GM18867 (cell line): ENCODE data around the gene ASIC3.

ENCODE experiments used
- ATAC-seq: cut with Tn5 transposase; IDR thresholded peaks from one replicate; pipeline ENCODE4 v1.9.1; 2021; ENCODE audit warnings: mild to moderate bottlenecking, moderate library complexity; ENCODE audit not compliant: unreplicated experiment

The ASIC3 gene

GRCh38 chr7:151056666-151057505 lies 8.6 kb downstream of the ASIC3 start:
- no peak for ATAC-seq

GRCh38 chr7:151057506-151057988 lies 9.2 kb downstream of the ASIC3 start, which contains the start of gene CDK5:
CDK5 (minus strand) TSS chr7:151057897; CDS start chr7:151057848, 49 bp downstream.
- ATAC-seq, result peak; percentile 5

DNA sequence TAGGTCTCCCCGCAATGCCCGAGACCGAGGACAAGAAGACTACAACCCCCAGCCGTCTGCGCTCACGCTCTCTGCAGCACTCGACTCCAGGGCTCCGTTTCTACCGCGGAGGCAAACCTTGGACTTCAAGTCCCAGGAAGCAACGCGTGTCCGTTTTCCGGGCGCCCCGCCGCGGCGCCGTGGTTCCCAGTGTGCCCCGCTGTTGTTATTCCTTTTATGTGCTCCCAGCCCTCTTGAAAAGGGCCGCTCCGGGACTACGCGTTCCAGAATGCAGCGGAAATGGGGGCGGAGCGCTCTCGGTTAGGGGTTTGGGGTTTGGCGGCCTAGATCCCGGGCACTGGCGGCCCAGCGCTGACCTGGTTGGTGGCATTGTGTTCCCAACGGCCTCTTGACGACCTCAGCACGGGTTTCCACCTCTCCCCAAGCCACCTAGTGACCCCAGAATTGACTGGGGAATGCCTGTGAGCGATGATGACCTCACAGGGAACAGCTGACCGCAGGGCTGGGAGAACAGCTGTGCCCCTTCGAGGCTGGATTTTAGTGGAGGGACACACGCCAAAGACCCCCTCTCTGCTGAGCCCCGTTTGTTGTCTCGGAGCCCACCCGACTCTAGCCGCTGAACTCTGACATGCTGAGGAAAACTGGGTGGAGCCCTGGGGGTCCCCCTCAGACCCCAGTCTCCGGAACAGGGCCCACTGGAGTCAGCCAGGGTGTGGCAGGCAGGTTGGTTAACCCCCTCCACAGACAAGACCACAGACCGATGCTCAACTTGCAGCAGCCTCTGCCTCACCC lies 9.9 kb downstream of the ASIC3 start:
- peak; percentile 86 for ATAC-seq

GRCh38 chr7:151058781-151059366 lies 10.5 kb downstream of the ASIC3 start:
- ATAC-seq, result no peak

DNA sequence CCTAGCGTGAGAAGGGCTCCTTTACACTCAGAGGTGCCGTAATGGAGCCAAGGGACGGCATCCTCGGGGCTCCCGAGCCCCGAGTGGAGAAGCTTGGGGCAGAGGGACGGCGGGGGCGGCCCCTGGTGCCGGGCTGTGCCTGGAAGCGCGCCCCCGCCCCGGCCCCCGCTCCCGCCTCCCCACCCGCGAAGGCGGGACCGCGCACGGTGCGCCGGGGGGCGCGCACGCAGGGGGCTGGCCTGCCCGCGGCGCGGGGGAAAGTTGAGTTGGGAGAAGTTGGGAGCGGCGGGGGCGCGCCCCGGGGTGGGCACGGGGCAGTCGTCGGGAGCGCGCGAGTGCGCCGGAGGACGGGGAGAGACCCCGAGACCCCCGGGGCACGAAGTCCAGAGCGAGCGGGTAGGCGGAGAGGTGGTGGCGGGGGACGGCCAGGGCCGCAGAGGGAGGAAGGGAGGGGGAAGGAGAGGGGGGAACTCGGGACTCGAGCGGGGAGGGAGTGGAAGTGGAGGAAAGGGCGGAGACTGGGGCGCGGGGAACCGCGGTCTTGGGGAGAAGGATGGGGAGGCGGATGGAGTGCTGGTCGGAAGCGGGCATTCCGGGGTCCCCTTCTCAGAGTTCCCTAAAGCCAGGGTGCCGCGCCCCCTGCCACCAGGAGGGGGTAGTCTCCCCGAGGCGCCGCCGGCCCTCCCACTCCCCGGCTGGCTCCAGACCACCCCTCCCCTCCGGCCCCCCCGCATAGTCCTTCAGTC lies 11.2 kb downstream of the ASIC3 start, which contains the start of gene SLC4A2:
Gene SLC4A2, plus strand, starts transcription at position 223 of the 746 bp plus-strand sequence. CDS start 2,399 bp downstream, outside the sequence.
- ATAC-seq, result peak; percentile 35

DNA sequence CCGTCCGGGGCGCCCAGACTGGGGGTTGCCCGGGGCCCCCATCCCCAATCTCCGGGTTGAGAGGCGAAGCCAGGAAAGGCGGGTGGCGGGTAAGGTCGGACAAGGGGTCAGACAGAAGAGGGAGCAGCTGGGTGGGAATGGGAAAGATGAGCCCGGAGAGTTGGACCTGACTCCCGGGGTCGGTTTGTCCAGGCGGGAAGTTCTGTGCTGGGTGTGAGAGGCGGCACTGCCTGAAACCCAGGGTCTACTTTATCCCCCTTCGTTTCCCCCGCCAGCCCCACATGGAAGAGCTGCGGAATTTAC lies 11.7 kb downstream of the ASIC3 start:
- no peak for ATAC-seq

DNA sequence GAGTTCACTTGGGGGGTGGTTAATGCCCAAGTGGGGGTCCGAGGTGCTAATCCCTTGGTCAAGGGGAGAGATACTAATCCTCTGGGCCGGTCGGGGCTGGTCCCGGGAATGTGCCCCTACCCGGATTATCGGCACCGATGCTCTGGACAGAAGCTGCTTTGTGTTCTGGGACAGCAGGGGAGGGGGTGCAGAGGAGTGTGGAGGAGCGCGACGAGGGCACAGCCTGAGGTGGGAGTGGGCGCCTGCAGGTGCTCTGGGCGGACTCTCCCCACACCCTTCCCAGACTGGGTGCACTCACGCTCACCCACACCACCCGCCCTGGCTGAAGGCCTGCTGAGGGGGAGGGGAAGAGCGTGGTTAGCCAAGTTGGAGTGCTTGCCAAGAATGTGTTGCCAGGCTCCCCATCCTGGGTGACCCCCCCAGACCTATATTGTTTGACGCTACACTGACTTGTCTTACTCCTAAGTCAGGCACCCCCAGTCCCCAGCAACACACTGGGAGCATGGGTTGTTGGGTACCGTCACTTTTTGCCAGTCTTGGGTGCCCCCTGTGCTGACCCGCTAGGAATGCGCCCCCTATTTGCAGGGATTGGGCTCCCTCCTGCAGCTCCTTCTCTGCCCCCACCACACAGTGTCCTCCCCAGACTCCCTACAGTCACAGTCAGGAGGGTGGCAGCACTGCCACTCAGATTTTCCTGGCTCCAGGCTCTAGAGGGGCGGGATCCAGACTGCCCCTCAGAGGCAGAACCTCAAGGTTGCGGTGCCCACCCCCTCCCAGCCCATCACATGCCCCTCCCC lies 12.3 kb downstream of the ASIC3 start:
- ATAC-seq, result no peak

DNA sequence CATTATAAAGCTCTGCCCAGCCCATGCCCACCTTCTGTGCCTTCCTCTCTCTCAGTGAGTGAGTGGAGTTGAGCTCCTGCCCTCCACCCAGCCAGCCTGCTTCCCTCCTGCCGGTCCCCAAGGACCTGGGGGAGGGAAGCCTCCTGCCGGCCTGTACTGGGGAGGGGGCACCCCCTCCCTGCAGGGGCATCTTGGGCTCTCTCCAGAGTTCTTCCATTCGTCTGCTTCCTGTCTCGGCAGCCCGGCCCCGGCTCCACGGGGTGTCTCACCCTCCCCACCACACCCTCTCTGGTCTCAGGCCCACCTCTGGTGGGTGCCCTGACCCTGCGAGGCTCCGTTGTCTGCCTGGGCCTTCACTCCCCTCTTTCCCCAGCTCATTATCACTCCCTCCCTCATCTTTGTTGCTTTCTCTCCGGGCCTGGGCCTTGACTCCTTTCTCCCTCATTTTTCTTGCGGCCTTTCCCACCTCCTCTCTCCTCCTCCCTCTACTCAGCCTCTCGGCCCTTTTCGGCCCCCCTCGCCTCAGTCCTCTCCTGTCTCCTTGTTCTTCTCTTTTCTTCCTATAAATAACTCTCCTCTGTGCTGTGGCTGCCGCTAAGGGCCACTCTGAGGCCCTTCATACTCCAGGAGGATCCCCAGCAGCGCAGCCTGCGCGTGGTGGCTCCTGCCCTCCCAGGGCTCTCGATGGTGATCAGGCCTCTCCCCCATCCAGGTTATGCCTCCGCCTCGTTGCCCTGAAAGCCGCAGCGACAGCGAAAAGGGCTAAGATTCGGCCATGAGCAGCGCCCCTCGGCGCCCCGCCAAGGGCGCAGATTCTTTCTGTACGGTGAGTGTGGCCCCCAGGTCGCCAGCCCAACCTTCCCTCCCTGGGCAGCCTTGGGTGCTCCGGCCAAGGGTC lies 13.1 kb downstream of the ASIC3 start:
- no peak for ATAC-seq

DNA sequence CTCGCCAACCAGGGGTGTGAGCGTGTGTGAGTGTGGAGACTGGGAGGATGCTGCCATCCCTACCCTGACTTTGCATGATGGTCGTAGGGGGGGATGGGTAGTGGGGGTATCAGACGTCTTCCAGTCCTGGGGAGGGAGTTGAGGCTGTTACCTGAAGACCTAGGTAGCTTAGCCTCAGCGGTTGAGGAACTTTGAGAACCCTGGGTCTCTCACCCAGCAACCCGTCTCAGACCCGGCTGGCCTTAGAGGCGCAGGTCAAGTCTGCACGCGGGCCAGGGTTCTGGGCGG lies 13.7 kb downstream of the ASIC3 start:
- no peak for ATAC-seq

DNA sequence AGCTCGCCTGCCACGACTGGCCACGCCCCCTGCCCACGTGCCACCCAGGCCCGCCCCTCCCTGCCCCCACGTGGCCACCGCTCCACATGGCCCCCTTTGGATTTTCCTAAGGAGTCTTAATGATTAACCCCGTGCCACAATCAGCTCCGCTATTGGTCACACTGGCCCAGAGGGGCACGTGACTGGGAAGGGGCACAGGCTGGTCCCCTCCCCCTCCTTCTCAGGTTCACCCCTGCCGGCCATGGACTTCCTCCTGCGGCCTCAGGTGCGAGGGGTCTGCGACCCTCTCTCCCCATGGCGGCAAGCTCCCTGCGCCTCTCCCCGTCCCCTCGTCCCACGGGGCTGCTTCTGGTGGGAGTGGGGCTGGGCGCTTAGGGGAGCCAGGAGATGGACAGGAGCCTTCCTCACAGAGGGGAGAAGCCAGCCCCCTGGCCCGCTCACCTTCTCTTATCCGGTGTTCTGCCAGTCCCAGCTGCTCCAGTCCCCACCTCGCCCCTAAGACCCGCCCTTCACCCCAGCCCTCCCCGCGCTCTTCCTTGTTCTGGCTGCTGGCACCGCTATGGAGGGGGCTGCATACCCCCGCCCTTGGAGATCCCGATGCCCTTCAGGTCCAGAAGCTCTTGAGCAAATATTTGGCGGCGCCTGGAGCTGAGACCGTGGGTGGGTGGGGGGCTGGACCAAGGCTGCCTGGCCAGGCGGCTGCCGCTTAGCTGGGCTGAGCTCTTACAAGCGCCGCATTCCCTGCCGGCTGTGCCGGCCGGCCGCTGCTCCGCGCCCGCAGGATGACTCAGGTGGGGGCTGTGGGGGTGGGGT lies 14.3 kb downstream of the ASIC3 start:
- ATAC-seq, result no peak

- ATAC-seq, result no peak
Measured at GRCh38 chr7:151063212-151063561, 14.9 kb downstream of the ASIC3 start.

DNA sequence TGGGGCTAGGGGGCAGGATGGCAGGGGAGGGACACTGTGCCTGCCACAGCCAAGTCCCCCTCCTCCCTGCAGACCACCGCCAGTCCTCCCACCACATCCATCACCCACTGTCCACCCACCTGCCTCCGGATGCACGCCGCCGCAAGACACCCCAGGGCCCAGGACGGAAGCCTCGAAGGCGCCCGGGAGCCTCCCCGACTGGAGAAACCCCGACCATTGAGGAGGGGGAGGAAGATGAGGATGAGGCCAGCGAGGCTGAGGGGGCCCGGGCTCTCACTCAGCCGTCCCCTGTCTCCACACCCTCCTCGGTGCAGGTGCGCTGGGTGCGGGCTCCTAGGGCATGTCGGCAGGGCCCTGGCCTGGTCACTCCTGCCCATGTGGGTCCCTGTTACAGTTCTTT lies 16.1 kb downstream of the ASIC3 start:
- ATAC-seq, result no peak

DNA sequence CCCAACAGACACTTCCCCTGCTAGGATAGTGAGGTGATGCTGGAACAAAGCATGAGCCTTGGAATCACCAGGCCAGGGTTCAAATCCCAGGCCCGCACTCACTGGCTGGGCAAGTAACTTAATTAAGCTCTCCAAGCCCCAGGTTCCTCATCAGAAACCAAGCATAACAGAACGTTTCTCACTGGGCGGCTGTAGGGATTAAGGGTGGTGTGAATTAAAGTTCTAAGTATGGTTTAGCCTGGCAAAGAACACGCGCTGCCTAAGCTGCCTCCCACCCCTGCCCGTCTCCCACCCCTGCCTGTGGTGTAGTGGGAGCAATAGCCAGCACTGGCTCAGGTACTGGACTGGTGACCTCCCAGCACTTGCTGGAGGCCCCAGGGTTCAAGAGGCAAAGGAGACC lies 16.7 kb downstream of the ASIC3 start:
- no peak for ATAC-seq

GRCh38 chr7:151065516-151065915 lies 17.2 kb downstream of the ASIC3 start:
- no peak for ATAC-seq

DNA sequence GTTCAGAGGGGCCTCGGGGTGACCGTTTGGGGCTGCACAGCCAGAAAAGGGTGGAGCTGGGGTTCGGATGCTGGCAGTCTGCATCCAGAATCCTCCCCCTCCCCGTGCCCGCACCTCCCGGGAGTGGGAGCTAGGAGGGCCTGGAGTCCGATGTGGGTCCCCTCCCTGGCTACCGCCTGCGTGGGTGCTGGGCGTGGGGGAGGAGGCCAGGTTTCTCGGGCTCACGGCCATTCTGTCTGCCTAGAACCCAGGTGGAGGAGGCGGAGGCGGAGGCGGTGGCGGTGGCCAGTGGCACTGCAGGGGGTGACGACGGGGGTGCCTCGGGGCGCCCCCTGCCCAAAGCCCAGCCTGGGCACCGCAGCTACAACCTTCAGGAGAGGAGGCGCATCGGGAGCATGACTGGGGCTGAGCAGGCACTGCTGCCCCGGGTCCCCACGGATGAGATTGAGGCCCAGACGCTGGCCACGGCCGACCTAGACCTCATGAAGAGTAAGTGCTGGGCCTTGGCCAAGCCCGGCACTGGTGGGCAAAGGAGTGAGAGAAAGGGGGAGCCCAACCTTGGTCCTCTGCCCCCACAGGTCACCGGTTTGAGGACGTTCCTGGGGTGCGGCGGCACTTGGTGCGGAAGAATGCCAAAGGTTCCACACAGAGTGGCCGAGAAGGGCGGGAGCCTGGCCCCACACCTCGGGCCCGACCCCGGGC lies 18.1 kb downstream of the ASIC3 start:
- no peak for ATAC-seq

DNA sequence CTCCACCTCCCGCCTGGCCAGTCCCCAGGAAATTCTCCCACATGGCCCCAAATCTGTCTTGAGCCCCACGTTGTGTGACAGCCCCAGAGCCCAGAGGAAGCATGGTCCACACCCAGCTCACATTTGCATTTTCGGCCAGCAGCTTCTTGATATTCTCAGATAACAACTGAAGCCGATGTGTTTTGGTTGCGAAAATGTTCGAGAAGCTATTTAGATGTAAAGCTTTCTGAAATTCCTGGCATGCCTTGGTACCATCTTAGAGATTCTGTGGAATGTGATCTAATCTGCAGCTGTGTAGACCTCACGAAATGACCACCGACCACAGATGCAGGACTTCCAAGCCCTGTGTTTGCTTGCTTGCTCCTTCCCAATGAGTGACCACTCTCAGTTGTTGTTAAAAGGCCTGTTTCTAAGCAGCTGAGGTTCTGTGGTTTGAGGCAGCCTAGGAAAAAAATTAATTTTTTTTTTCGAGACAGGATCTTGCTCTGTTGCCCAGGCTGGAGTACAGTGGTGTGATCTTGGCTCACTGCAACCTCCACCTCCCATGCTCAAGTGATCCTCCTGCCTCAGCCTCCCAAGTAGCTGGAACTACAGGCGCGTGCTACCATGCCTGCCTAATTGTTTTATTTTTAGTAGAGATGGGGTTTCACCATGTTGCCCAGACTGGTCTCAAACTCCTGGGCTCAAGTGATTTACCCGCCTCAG lies 19.9 kb downstream of the ASIC3 start:
- ATAC-seq, result no peak

DNA sequence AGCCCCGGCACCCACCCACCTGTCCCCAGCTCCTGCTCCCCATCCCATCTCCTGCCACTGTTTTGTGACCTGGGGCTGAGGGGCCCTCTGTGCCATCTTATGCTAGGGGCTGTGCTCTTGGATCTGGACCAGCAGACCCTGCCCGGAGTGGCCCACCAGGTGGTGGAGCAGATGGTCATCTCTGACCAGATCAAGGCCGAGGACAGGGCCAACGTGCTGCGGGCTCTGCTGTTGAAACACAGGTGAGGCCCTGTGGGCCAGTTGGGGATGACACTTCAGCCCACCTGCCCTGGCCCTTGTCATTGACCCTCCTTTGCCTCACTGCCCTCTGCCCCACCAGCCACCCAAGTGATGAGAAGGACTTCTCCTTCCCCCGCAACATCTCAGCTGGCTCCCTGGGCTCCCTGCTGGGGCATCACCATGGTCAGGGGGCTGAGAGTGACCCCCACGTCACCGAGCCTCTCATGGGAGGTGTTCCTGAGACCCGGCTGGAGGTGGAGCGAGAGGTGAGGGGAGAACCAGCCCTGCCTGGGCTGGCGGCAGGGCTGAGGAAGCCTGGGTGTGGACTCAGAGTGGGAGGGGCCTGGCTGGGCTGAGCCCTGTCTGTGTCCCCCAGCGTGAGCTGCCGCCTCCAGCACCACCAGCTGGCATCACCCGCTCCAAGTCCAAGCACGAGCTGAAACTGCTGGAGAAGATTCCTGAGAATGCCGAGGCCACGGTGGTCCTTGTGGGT lies 21.7 kb downstream of the ASIC3 start:
- no peak for ATAC-seq
